ENCODE results near the gene ZNF385D.

DNA sequence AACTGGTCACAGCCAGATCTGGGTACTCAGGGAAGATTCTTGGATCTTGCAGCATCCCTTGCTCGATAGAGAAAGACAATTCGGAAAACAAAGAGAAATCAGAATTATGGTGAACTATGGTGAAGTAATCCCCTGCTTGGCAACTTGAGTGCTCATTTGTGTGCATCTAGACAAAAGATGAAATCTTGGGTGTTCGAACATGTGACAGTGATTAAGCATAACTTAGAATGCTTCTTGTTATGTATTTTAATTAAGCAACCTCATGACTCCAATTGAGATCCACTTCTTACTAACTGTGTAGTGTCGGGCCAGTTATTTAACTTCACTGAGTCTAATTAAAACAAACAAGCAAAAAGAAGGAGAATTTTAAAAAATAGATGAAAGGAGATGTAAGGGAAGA lies 56.5 kb downstream of the ZNF385D start:
- TF ChIP-seq CTCF (conservative IDR thresholded peaks at IDR 0.05; ENCODE audit: low read depth, low read length) (no peak), EZH2phosphoT487 (IDR thresholded peaks at IDR 0.05; ENCODE audit: borderline replicate concordance, low read length) (no peak)

All from PC-3 (cell line).